OCI-LY3 (cell line): ENCODE results near the gene ADM.

Source experiments
- H2AFZ ChIP-seq: fragments of 200-600, 300-600 bp; shearing (Covaris generic); 2 replicates; pipeline ENCODE4 v1.6.0; 2014; ENCODE audit warnings: antibody characterized with exemption, low read depth, low read length
- H3K27ac ChIP-seq: fragments of 200-600, 300-600 bp; sonication (generic); 2 replicates; pipeline ENCODE4 v1.5.1; 2014; ENCODE audit warnings: mild to moderate bottlenecking, low read length, moderate library complexity, mixed read lengths
- H3K27me3 ChIP-seq: fragments of 200-600, 300-600 bp; sonication (generic); 2 replicates; pipeline ENCODE4 v1.6.1; 2014; ENCODE audit warnings: low read depth, low read length, mixed read lengths
- H3K36me3 ChIP-seq: fragments of 200-600, 300-600 bp; sonication (generic); replicated peaks from 2 replicates; pipeline ENCODE3; 2014; ENCODE audit warnings: low read depth, low read length, mixed read lengths
- H3K4me1 ChIP-seq: fragments of 300-600, 200-600 bp; sonication (generic); 2 replicates; pipeline ENCODE4 v1.6.1; 2014; ENCODE audit warnings: low read length, mixed read lengths
- H3K4me2 ChIP-seq: fragments of 200-600, 300-600 bp; sonication (generic); 2 replicates; pipeline ENCODE4 v1.6.1; 2014; ENCODE audit warnings: low read length, mixed read lengths
- H3K4me3 ChIP-seq: fragments of 300-600, 200-600 bp; sonication (generic); 2 replicates; pipeline ENCODE4 v1.5.1; 2014; ENCODE audit warnings: antibody characterized with exemption, mild to moderate bottlenecking, low read length, moderate library complexity
- H3K79me2 ChIP-seq: fragments of 300-600, 200-600 bp; shearing (Covaris generic); 2 replicates; pipeline ENCODE4 v1.6.1; 2014; ENCODE audit warnings: mild to moderate bottlenecking, low read length, mixed read lengths
- H3K9ac ChIP-seq: fragments of 300-600, 200-600 bp; shearing (Covaris generic); 2 replicates; pipeline ENCODE4 v1.6.0; 2014; ENCODE audit warnings: mild to moderate bottlenecking, low read length, moderate library complexity
- H3K9me3 ChIP-seq: fragments of 200-600, 300-600 bp; shearing (Covaris generic); 2 replicates; pipeline ENCODE4 v1.6.1; 2014; ENCODE audit warnings: low read length, mixed read lengths; ENCODE audit not compliant: insufficient read depth
- H4K20me1 ChIP-seq: fragments of 200-600, 300-600 bp; sonication (generic); 2 replicates; pipeline ENCODE4 v1.6.1; 2016; ENCODE audit warnings: low read length, mixed read lengths; ENCODE audit not compliant: insufficient read depth
- EZH2phosphoT487 ChIP-seq: fragments of 200-600 bp; shearing (Covaris generic); IDR thresholded peaks from 2 replicates; pipeline ENCODE4 v1.6.1; 2018; ENCODE audit warnings: antibody characterized with exemption, mixed run types, low read depth
- TF ChIP-seq, protein P1 (sequence below): fragments of 200-600, 300-600 bp; sonication (generic); IDR thresholded peaks from 2 replicates; pipeline ENCODE4 v1.5.1; 2014; ENCODE audit warnings: antibody characterized with exemption, low read length, low read depth

The ADM gene

DNA sequence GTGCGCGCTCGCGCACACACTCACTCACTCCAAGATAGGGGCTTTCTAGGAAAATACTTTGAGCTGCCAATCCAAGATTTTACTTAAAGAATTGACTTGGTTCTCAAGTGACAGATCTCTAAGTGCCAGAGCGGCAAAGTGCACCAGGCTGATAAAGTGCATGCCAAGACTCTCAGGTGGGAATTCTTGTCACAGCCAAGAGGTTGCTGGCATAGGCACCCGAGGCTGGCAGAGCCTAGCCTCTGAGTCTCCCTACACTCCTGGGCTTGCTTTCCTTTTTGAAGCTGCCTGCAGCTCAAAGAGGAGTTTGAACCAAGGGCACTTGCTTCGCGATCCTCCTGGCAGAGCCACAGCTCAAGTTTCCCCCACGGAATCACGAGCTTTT, 2.5 kb upstream of the ADM start:
- no peaks in the 10 kb centered on the region for H3K79me2 ChIP-seq
- H3K9me3 ChIP-seq = no peaks in the 10 kb centered on the region; the same call in 1 of the 2 replicates
- H3K27me3 ChIP-seq = peaks cover 82% of the 10 kb centered on the region
- no peak overlapping the region for H3K9ac ChIP-seq
- H3K4me2 ChIP-seq = peak overlapping the region; percentile 61
- TF ChIP-seq, protein P1, sequence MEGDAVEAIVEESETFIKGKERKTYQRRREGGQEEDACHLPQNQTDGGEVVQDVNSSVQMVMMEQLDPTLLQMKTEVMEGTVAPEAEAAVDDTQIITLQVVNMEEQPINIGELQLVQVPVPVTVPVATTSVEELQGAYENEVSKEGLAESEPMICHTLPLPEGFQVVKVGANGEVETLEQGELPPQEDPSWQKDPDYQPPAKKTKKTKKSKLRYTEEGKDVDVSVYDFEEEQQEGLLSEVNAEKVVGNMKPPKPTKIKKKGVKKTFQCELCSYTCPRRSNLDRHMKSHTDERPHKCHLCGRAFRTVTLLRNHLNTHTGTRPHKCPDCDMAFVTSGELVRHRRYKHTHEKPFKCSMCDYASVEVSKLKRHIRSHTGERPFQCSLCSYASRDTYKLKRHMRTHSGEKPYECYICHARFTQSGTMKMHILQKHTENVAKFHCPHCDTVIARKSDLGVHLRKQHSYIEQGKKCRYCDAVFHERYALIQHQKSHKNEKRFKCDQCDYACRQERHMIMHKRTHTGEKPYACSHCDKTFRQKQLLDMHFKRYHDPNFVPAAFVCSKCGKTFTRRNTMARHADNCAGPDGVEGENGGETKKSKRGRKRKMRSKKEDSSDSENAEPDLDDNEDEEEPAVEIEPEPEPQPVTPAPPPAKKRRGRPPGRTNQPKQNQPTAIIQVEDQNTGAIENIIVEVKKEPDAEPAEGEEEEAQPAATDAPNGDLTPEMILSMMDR = no peak
- no peak for TF ChIP-seq EZH2phosphoT487
- H3K4me3 ChIP-seq = peak overlapping the region; percentile 78
- H2AFZ ChIP-seq = no peak overlapping the region
- no peak overlapping the region for H3K27ac ChIP-seq
- peaks cover 4% of the 10 kb centered on the region; the same call in 1 of the 2 replicates for H4K20me1 ChIP-seq
- peaks cover 36% of the 10 kb centered on the region for H3K4me1 ChIP-seq
- no peaks in the 10 kb centered on the region for H3K36me3 ChIP-seq

DNA sequence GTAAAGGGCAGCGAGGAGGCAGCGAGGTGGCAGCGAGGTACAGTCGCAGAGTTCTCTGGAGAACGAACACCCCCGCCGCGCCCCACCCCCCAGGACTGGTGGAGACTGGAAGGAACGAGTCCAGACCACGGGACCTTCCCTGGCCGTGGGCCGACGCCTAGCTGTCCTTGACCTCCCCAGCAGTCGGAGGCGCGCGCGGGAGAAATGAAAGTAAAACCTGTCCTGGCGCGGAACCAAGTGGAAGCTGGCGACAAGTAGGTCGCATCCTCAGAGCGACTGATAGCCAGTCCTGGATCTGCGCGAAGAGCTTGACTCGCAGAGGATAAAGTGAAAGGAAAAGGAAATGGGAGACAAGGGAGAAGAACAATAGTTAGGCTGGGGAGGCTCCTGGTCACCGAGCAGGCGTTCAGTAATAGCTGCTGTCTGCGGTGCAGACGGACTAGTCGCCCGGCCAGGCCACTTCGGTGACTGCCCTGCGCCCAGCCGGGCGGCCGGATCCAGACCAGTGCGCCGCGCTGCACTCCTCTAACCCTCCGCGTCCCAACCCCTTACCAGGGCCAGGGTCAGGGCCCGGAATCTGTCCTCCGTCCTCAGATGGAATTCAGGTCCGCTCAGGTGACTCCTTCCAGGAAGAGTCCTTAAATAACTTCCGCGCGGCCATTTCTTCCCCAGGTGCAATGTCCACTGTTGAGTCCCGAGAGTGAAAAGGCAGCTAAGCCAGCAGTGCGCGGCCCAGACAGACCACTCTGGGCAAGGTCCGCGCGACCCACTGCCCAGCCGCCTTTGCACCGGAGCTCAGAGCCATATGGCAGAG, 1.9 kb upstream of the ADM start:
- Histone ChIP-seq H2AFZ (peak overlapping the region; percentile 36; the same call in 1 of the 2 replicates), H3K27me3 (peaks cover 77% of the 10 kb centered on the region), H3K4me2 (peak overlapping the region; percentile 61), H3K9me3 (no peaks in the 10 kb centered on the region), H3K79me2 (no peaks in the 10 kb centered on the region), H3K4me3 (peak overlapping the region; percentile 78), H3K4me1 (peaks cover 35% of the 10 kb centered on the region), H3K9ac (no peak overlapping the region), H4K20me1 (no peaks in the 10 kb centered on the region; the same call in 1 of the 2 replicates), H3K27ac (no peak overlapping the region), H3K36me3 (no peaks in the 10 kb centered on the region)
- TF ChIP-seq EZH2phosphoT487 = no peak
- TF ChIP-seq, protein P1 = no peak

DNA sequence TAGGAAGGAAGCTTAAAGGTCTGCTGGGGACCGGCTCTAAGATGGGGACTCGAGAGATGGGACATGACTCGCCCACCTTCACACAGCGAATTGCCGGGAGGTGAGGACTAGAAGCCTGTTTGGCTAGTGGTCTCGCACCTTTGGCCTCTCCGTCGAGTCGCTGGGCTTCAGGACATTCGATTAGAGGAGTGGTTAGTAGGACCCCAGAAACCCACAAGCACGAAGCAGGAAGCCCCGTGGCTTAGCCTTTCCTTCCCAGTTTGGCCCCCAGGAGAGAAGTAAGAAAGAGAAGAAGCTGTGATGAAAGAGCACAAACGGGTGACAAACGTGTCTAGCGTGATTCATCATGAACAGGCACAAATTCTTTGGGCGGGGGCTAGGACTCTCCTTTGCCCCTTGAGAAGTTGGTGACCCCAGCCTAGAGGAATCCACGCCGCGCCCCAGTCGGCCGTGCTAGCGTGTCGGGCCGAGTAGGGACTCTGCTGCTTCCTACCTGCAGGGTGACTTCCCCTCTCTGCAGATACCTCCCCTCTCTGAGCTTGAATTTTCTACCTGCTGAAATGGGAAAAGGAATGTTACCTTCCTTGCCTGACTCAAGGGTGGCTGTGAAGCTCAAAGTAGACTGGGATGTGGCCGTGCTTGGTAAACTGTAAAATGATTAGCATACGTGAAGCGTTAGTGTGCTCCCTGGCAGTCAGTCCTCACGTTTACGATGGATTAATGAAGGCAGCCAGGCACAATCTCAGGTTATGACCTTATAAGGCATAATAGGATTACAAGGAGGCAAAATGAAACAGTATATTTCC, 1.1 kb upstream of the ADM start:
- no peaks in the 10 kb centered on the region for H4K20me1 ChIP-seq
- peaks cover 81% of the 10 kb centered on the region for H3K27me3 ChIP-seq
- no peaks in the 10 kb centered on the region for H3K36me3 ChIP-seq
- H3K4me1 ChIP-seq = peaks cover 35% of the 10 kb centered on the region
- H2AFZ ChIP-seq = no peak overlapping the region
- TF ChIP-seq EZH2phosphoT487 = peak; percentile 31; the same call in 1 of the 2 replicates
- TF ChIP-seq, protein P1 = no peak
- no peaks in the 10 kb centered on the region for H3K79me2 ChIP-seq
- H3K9ac ChIP-seq = peak overlapping the region; percentile 25; the same call in 1 of the 2 replicates
- peak overlapping the region; percentile 61 for H3K4me2 ChIP-seq
- no peaks in the 10 kb centered on the region for H3K9me3 ChIP-seq
- peak overlapping the region; percentile 78 for H3K4me3 ChIP-seq
- no peak overlapping the region for H3K27ac ChIP-seq
